Testis (tissue), 2 donors: Measurements from ENCODE around the gene MARS1.

Source experiments
- CTCF ChIP-seq, 3 experiments: fragments of 450-650 bp in 2 of 3; fragments of 200-600 bp in 1 of 3; sonication (generic) in 1 of 3; IDR thresholded peaks; one replicate each; pipeline ENCODE4 v1.5.1; 2016 to 2019; ENCODE audit warnings: antibody characterized with exemption in 3 of 3, mild to moderate bottlenecking in 2 of 3, moderate library complexity in 1 of 3
- POLR2A ChIP-seq: fragments of 450-650 bp; IDR thresholded peaks from one replicate; pipeline ENCODE4 v1.6.1; 2017; ENCODE audit warnings: antibody characterized with exemption, mild to moderate bottlenecking, moderate library complexity

GRCh38 chr12:57483466-57483865 is 4.4 kb upstream of the MARS1 start:
- no peak for TF ChIP-seq CTCF (IDR thresholded peaks at IDR 0.05)
- TF ChIP-seq POLR2A = no peak
